ENCODE data around the gene LRFN4.
"Not testable (repeated sequence)": the region's sequence is repeated elsewhere in the genome, so short reads cannot be mapped to it uniquely, and the experiment has no call there.

Gene LRFN4

GRCh38 chr11:66856496-66857233 lies at the start of gene LRFN4:
Gene LRFN4, plus strand, starts transcription at chr11:66857064. Its CDS starts 681 bp downstream, at chr11:66857745.
- ATAC-seq (peak; percentile 72), DNase-seq (no peak)
- H3K4me1 Mint-ChIP-seq = peaks cover 24% of the 10 kb centered on the region
- H3K4me3 Mint-ChIP-seq = peak within 1 kb of the TSS; percentile 94 to 98
- H3K27ac Mint-ChIP-seq = peak within 1 kb of the TSS; percentile 95 to 98
- no peaks in the 10 kb centered on the region for H3K27me3 Mint-ChIP-seq
- no peaks in the 10 kb centered on the region for H3K9me3 Mint-ChIP-seq

- ATAC-seq = no peak
- H3K27me3 Mint-ChIP-seq = no peaks in the 10 kb centered on the region
- no peaks in the 10 kb centered on the region for H3K4me1 Mint-ChIP-seq
These were observed 47.3 kb upstream of the LRFN4 start for GRCh38 chr11:66809592-66809991.

GRCh38 chr11:66810576-66811185 lies 46.2 kb upstream of the LRFN4 start:
- H3K27ac Mint-ChIP-seq = no peak overlapping the region
- H3K4me1 Mint-ChIP-seq = no peaks in the 10 kb centered on the region
- no peaks in the 10 kb centered on the region for H3K9me3 Mint-ChIP-seq
- ATAC-seq (no peak), DNase-seq (no peak)
- H3K27me3 Mint-ChIP-seq = no peaks in the 10 kb centered on the region
- H3K4me3 Mint-ChIP-seq = no peak overlapping the region

More at GRCh38 chr11:66809592-66809991, 47.3 kb upstream of the LRFN4 start:
- no peak for DNase-seq
- Mint-ChIP-seq H3K4me3 (no peak overlapping the region), H3K27ac (no peak overlapping the region), H3K9me3 (no peaks in the 10 kb centered on the region)

GRCh38 chr11:66814678-66815077 lies 42.2 kb upstream of the LRFN4 start:
- H3K27ac Mint-ChIP-seq = no peak overlapping the region
- DNase-seq (no peak), ATAC-seq (no peak)
- no peak overlapping the region for H3K4me3 Mint-ChIP-seq
- no peaks in the 10 kb centered on the region for H3K9me3 Mint-ChIP-seq
- H3K4me1 Mint-ChIP-seq = no peaks in the 10 kb centered on the region
- H3K27me3 Mint-ChIP-seq = no peaks in the 10 kb centered on the region

GRCh38 chr11:66815646-66816045 lies 41.2 kb upstream of the LRFN4 start:
- DNase-seq (no peak), ATAC-seq (no peak)
- Mint-ChIP-seq H3K9me3 (no peaks in the 10 kb centered on the region), H3K27ac (no peak overlapping the region), H3K27me3 (no peaks in the 10 kb centered on the region), H3K4me1 (no peaks in the 10 kb centered on the region), H3K4me3 (no peak overlapping the region)

- no peaks in the 10 kb centered on the region for H3K9me3 Mint-ChIP-seq
- no peaks in the 10 kb centered on the region for H3K4me1 Mint-ChIP-seq
- DNase-seq (no peak), ATAC-seq (no peak)
- H3K4me3 Mint-ChIP-seq = no peak overlapping the region
- no peak overlapping the region for H3K27ac Mint-ChIP-seq
- no peaks in the 10 kb centered on the region for H3K27me3 Mint-ChIP-seq
These were observed 38.5 kb upstream of the LRFN4 start for GRCh38 chr11:66818231-66818955.

- no peaks in the 10 kb centered on the region for H3K27me3 Mint-ChIP-seq
- H3K9me3 Mint-ChIP-seq = no peaks in the 10 kb centered on the region
- DNase-seq (no peak), ATAC-seq (no peak)
- no peaks in the 10 kb centered on the region for H3K4me1 Mint-ChIP-seq
- no peak overlapping the region for H3K4me3 Mint-ChIP-seq
- H3K27ac Mint-ChIP-seq = no peak overlapping the region
These were observed 36.5 kb upstream of the LRFN4 start for GRCh38 chr11:66820381-66820780.

GRCh38 chr11:66820901-66821300 lies 36.0 kb upstream of the LRFN4 start:
- Mint-ChIP-seq H3K27me3 (no peaks in the 10 kb centered on the region), H3K27ac (no peak overlapping the region), H3K9me3 (no peaks in the 10 kb centered on the region), H3K4me3 (no peak overlapping the region), H3K4me1 (no peaks in the 10 kb centered on the region)
- no peak for DNase-seq
- no peak for ATAC-seq

GRCh38 chr11:66823700-66824099 lies 33.2 kb upstream of the LRFN4 start:
- H3K9me3 Mint-ChIP-seq = no peaks in the 10 kb centered on the region
- peak overlapping the region in 1 of 2 donors; percentile 72 for H3K27ac Mint-ChIP-seq
- ATAC-seq (no peak), DNase-seq (no peak)
- no peak overlapping the region for H3K4me3 Mint-ChIP-seq
- H3K27me3 Mint-ChIP-seq = no peaks in the 10 kb centered on the region
- H3K4me1 Mint-ChIP-seq = no peaks in the 10 kb centered on the region

- not testable (repeated sequence) for H3K9me3 Mint-ChIP-seq, H3K4me3 Mint-ChIP-seq, H3K4me1 Mint-ChIP-seq, H3K27ac Mint-ChIP-seq, H3K27me3 Mint-ChIP-seq, DNase-seq, ATAC-seq
These were observed 32.3 kb upstream of the LRFN4 start for GRCh38 chr11:66824573-66824972.

- no peak for DNase-seq
- H3K4me1 Mint-ChIP-seq = peaks cover 6% of the 10 kb centered on the region
- H3K4me3 Mint-ChIP-seq = no peak overlapping the region
- ATAC-seq = no peak
- no peaks in the 10 kb centered on the region for H3K9me3 Mint-ChIP-seq
- H3K27ac Mint-ChIP-seq = peak overlapping the region in 1 of 2 donors; percentile 55
- H3K27me3 Mint-ChIP-seq = no peaks in the 10 kb centered on the region
These were observed 22.4 kb upstream of the LRFN4 start for GRCh38 chr11:66834539-66834845.

GRCh38 chr11:66834943-66835342 lies 21.9 kb upstream of the LRFN4 start:
- ATAC-seq (no peak), DNase-seq (no peak)
- Mint-ChIP-seq H3K27me3 (no peaks in the 10 kb centered on the region), H3K9me3 (no peaks in the 10 kb centered on the region), H3K27ac (no peak overlapping the region), H3K4me3 (no peak overlapping the region), H3K4me1 (peaks cover 11% of the 10 kb centered on the region)

GRCh38 chr11:66835768-66836405 lies 21.0 kb upstream of the LRFN4 start:
- no peak for ATAC-seq

GRCh38 chr11:66840317-66841091 lies 16.4 kb upstream of the LRFN4 start:
- DNase-seq = no peak
- Mint-ChIP-seq H3K4me3 (peak overlapping the region; percentile 41 to 63), H3K27ac (peak overlapping the region; percentile 61 to 82), H3K4me1 (peaks cover 50% of the 10 kb centered on the region), H3K9me3 (no peaks in the 10 kb centered on the region), H3K27me3 (no peaks in the 10 kb centered on the region)
- ATAC-seq = no peak

More at GRCh38 chr11:66835768-66836405, 21.0 kb upstream of the LRFN4 start:
- DNase-seq = no peak
- no peaks in the 10 kb centered on the region for H3K9me3 Mint-ChIP-seq
- no peaks in the 10 kb centered on the region for H3K27me3 Mint-ChIP-seq
- H3K4me1 Mint-ChIP-seq = peaks cover 20% of the 10 kb centered on the region
- H3K27ac Mint-ChIP-seq = no peak overlapping the region
- H3K4me3 Mint-ChIP-seq = no peak overlapping the region

GRCh38 chr11:66841861-66842260 lies 15.0 kb upstream of the LRFN4 start:
- Mint-ChIP-seq H3K27ac (peak overlapping the region; percentile 96 to 98), H3K4me1 (peaks cover 56% of the 10 kb centered on the region), H3K27me3 (no peaks in the 10 kb centered on the region), H3K9me3 (no peaks in the 10 kb centered on the region), H3K4me3 (peak overlapping the region; percentile 97)
- ATAC-seq (no peak), DNase-seq (no peak)

Data from stimulated activated naive CD8-positive, alpha-beta T cell treated with anti-CD3 and anti-CD28 coated beads, Interleukin-15, amount 100 ng/mL, for 72 hours (primary cell).